ENCODE results near the gene ESPL1. TPM values are rescaled to one million over a fixed set of nuclear protein-coding genes. Genes with fewer than 3 reads are reported as not detected.

ESPL1 gene
- total RNA-seq, 2 experiments from 2014 or later = 88.4 to 90.2 TPM

- Mint-ChIP-seq H3K36me3 (ENCODE audit: low read depth) (peaks cover 11% of the 10 kb centered on the region), H3K27ac (peak overlapping the region; percentile 78), H3K9me3 (no peaks in the 10 kb centered on the region), H3K4me3 (peak overlapping the region; percentile 50), H3K27me3 (no peaks in the 10 kb centered on the region), H3K4me1 (peaks cover 61% of the 10 kb centered on the region)
- ChIA-PET POLR2A (interaction anchor here (0.8 to 2.3 kb wide), 6 partner anchors 9 to 277 kb away, joined by 3 to 12 read pairs (median 4); partner anchors contain the start of genes ESPL1 and TARBP2), CTCF (interaction anchor here (0.8 to 2.1 kb wide), 4 partner anchors 9 to 15 kb away, joined by 3 to 6 read pairs (median 4); no protein-coding TSS in a partner anchor)
- no peak for DNase-seq
Measured at GRCh38 chr12:53224061-53224896, 43.8 kb upstream of the ESPL1 start.

- peak overlapping the region; percentile 18 for H3K27ac Mint-ChIP-seq
- peaks cover 6% of the 10 kb centered on the region for H3K36me3 Mint-ChIP-seq (ENCODE audit: low read depth)
- H3K4me1 Mint-ChIP-seq = peaks cover 66% of the 10 kb centered on the region
- no peak for DNase-seq
- ChIA-PET CTCF (interaction anchor here (1.7 kb wide), 1 partner anchor 12 kb away, joined by 5 read pairs; no protein-coding TSS in a partner anchor), POLR2A (interaction anchor here (0.7 to 0.8 kb wide), 2 partner anchors 26 to 33 kb away, joined by 3 to 4 read pairs; no protein-coding TSS in a partner anchor)
- no peaks in the 10 kb centered on the region for H3K9me3 Mint-ChIP-seq
- H3K27me3 Mint-ChIP-seq = no peaks in the 10 kb centered on the region
- H3K4me3 Mint-ChIP-seq = no peak overlapping the region
Measured at GRCh38 chr12:53224897-53225634, 43.0 kb upstream of the ESPL1 start.

- Mint-ChIP-seq H3K4me3 (no peak overlapping the region), H3K9me3 (no peaks in the 10 kb centered on the region), H3K36me3 (ENCODE audit: low read depth) (peaks cover 6% of the 10 kb centered on the region), H3K27me3 (no peaks in the 10 kb centered on the region), H3K27ac (peak overlapping the region; percentile 9), H3K4me1 (peaks cover 64% of the 10 kb centered on the region)
- POLR2A ChIA-PET = interaction anchor here (0.7 kb wide), 1 partner anchor 27 kb away, joined by 4 read pairs; no protein-coding TSS in a partner anchor
- CTCF ChIA-PET = interaction anchor here (1.7 kb wide), 1 partner anchor 12 kb away, joined by 5 read pairs; no protein-coding TSS in a partner anchor
- DNase-seq = no peak
Measured at GRCh38 chr12:53225635-53226424, 42.3 kb upstream of the ESPL1 start.

GRCh38 chr12:53226815-53227214 is 41.3 kb upstream of the ESPL1 start:
- peaks cover 67% of the 10 kb centered on the region for H3K4me1 Mint-ChIP-seq
- no peaks in the 10 kb centered on the region for H3K27me3 Mint-ChIP-seq
- POLR2A ChIA-PET = no interaction called here
- no peak overlapping the region for H3K4me3 Mint-ChIP-seq
- H3K36me3 Mint-ChIP-seq (ENCODE audit: low read depth) = peaks cover 6% of the 10 kb centered on the region
- no peaks in the 10 kb centered on the region for H3K9me3 Mint-ChIP-seq
- H3K27ac Mint-ChIP-seq = no peak overlapping the region
- CTCF ChIA-PET = interaction anchor here (1.1 kb wide), 1 partner anchor 13 kb away, joined by 3 read pairs; no protein-coding TSS in a partner anchor
- no peak for DNase-seq

GRCh38 chr12:53227341-53227740 is 40.8 kb upstream of the ESPL1 start:
- no peak overlapping the region for H3K27ac Mint-ChIP-seq
- H3K36me3 Mint-ChIP-seq (ENCODE audit: low read depth) = peaks cover 6% of the 10 kb centered on the region
- CTCF ChIA-PET = interaction anchor here (0.9 to 1.1 kb wide), 2 partner anchors 14 to 68 kb away, joined by 3 read pairs; no protein-coding TSS in a partner anchor
- no peak overlapping the region for H3K4me3 Mint-ChIP-seq
- H3K4me1 Mint-ChIP-seq = peaks cover 64% of the 10 kb centered on the region
- H3K27me3 Mint-ChIP-seq = no peaks in the 10 kb centered on the region
- H3K9me3 Mint-ChIP-seq = no peaks in the 10 kb centered on the region
- POLR2A ChIA-PET = no interaction called here
- DNase-seq = no peak

GRCh38 chr12:53227836-53228235 is 40.3 kb upstream of the ESPL1 start:
- Mint-ChIP-seq H3K36me3 (ENCODE audit: low read depth) (peaks cover 6% of the 10 kb centered on the region), H3K4me1 (peaks cover 64% of the 10 kb centered on the region), H3K27me3 (no peaks in the 10 kb centered on the region), H3K4me3 (no peak overlapping the region), H3K9me3 (no peaks in the 10 kb centered on the region), H3K27ac (no peak overlapping the region)
- no peak for DNase-seq
- CTCF ChIA-PET = interaction anchor here (0.9 to 1.1 kb wide), 2 partner anchors 14 to 68 kb away, joined by 3 read pairs; no protein-coding TSS in a partner anchor
- POLR2A ChIA-PET = no interaction called here

GRCh38 chr12:53229454-53229853 is 38.6 kb upstream of the ESPL1 start:
- POLR2A ChIA-PET = interaction anchor here (9.0 kb wide), 1 partner anchor 11 kb away, joined by 108 read pairs; no protein-coding TSS in a partner anchor
- no peaks in the 10 kb centered on the region for H3K27me3 Mint-ChIP-seq
- H3K36me3 Mint-ChIP-seq (ENCODE audit: low read depth) = peaks cover 6% of the 10 kb centered on the region
- CTCF ChIA-PET = interaction anchor here (0.8 to 1.2 kb wide), 3 partner anchors 10 to 92 kb away, joined by 3 to 4 read pairs (median 4); partner anchors contain the start of gene AAAS
- no peak overlapping the region for H3K27ac Mint-ChIP-seq
- no peak overlapping the region for H3K4me3 Mint-ChIP-seq
- no peak for DNase-seq
- no peaks in the 10 kb centered on the region for H3K9me3 Mint-ChIP-seq
- peaks cover 62% of the 10 kb centered on the region for H3K4me1 Mint-ChIP-seq

- Mint-ChIP-seq H3K4me1 (peaks cover 61% of the 10 kb centered on the region), H3K27me3 (no peaks in the 10 kb centered on the region), H3K27ac (no peak overlapping the region), H3K4me3 (peak overlapping the region; percentile 22), H3K36me3 (ENCODE audit: low read depth) (peaks cover 6% of the 10 kb centered on the region), H3K9me3 (no peaks in the 10 kb centered on the region)
- ChIA-PET CTCF (no interaction called here), POLR2A (interaction anchor here (0.9 to 9.0 kb wide), 2 partner anchors 12 to 41 kb away, joined by 3 to 108 read pairs; no protein-coding TSS in a partner anchor)
- DNase-seq = no peak
Measured at GRCh38 chr12:53230108-53230845, 37.8 kb upstream of the ESPL1 start.

- peaks cover 6% of the 10 kb centered on the region for H3K36me3 Mint-ChIP-seq (ENCODE audit: low read depth)
- H3K4me1 Mint-ChIP-seq = peaks cover 66% of the 10 kb centered on the region
- H3K9me3 Mint-ChIP-seq = no peaks in the 10 kb centered on the region
- peak overlapping the region; percentile 65 for H3K4me3 Mint-ChIP-seq
- no peak overlapping the region for H3K27ac Mint-ChIP-seq
- H3K27me3 Mint-ChIP-seq = no peaks in the 10 kb centered on the region
- DNase-seq = no peak
- ChIA-PET POLR2A (interaction anchor here (0.9 to 9.0 kb wide), 4 partner anchors 9 to 39 kb away, joined by 3 to 108 read pairs (median 6); no protein-coding TSS in a partner anchor), CTCF (no interaction called here)
Measured at GRCh38 chr12:53231671-53231920, 36.5 kb upstream of the ESPL1 start.

- peak; percentile 72 for DNase-seq
- peaks cover 1% of the 10 kb centered on the region for H3K36me3 Mint-ChIP-seq (ENCODE audit: low read depth)
- peaks cover 68% of the 10 kb centered on the region for H3K4me1 Mint-ChIP-seq
- peak within 1 kb of the TSS; percentile 83 for H3K4me3 Mint-ChIP-seq
- CTCF ChIA-PET = interaction anchor here (1.5 kb wide), 1 partner anchor 18 kb away, joined by 5 read pairs; no protein-coding TSS in a partner anchor
- POLR2A ChIA-PET = interaction anchor here (0.9 to 9.0 kb wide), 8 partner anchors 9 to 34 kb away, joined by 3 to 108 read pairs (median 5); no protein-coding TSS in a partner anchor
- H3K9me3 Mint-ChIP-seq = no peaks in the 10 kb centered on the region
- H3K27ac Mint-ChIP-seq = peak within 1 kb of the TSS; percentile 79
- H3K27me3 Mint-ChIP-seq = no peaks in the 10 kb centered on the region
Measured at GRCh38 chr12:53231921-53232645, 36.0 kb upstream of the ESPL1 start, which contains the start of gene RARG. Gene RARG (minus strand): TSS chr12:53232209. CDS start chr12:53227545, 4,664 bp downstream.
